Measurements from ENCODE around the gene NRXN2.

Gene NRXN2

GRCh38 chr11:64614917-64615316 is 108.1 kb downstream of the NRXN2 start:
- no peak for DNase-seq
- no peaks in the 10 kb centered on the region for H3K36me3 ChIP-seq (replicated peaks; ENCODE audit: insufficient read depth, low read length)
- no peak overlapping the region for H3K4me2 ChIP-seq (ENCODE audit: low read depth, low read length)
- H3K79me2 ChIP-seq (ENCODE audit: low read length): no peaks in the 10 kb centered on the region
- H4K20me1 ChIP-seq (ENCODE audit: insufficient read depth, low read length): no peaks in the 10 kb centered on the region
- H3K9ac ChIP-seq (ENCODE audit: low read length): no peak overlapping the region
- no peak for TF ChIP-seq CTCF (IDR thresholded peaks at IDR 0.05; ENCODE audit: low read length)
- no peak for TF ChIP-seq EZH2 (optimal IDR thresholded peaks at IDR 0.05; ENCODE audit: low read depth, low read length)
- TF ChIP-seq EZH2phosphoT487 (IDR thresholded peaks at IDR 0.05; ENCODE audit: low read length): no peak
- H3K9me3 ChIP-seq (replicated peaks; ENCODE audit: insufficient read depth, low read length): no peaks in the 10 kb centered on the region
- peaks cover 32% of the 10 kb centered on the region for H3K27me3 ChIP-seq (replicated peaks; ENCODE audit: insufficient read depth, low read length)
- no peaks in the 10 kb centered on the region for H3K9me2 ChIP-seq (replicated peaks; ENCODE audit: insufficient read depth, low read length)
- H3K4me3 ChIP-seq (ENCODE audit: low read length): no peak overlapping the region
- H3F3A ChIP-seq (ENCODE audit: insufficient read depth, low read length): no peaks in the 10 kb centered on the region
- H3K4me1 ChIP-seq (ENCODE audit: low read length): no peaks in the 10 kb centered on the region
- H2AFZ ChIP-seq (ENCODE audit: low read length): no peak overlapping the region
- no peak overlapping the region for H3K27ac ChIP-seq (ENCODE audit: low read length)

GRCh38 chr11:64613648-64614047 is 109.3 kb downstream of the NRXN2 start:
- no peak overlapping the region for H3K4me2 ChIP-seq (ENCODE audit: low read depth, low read length)
- H3K9me2 ChIP-seq (replicated peaks; ENCODE audit: insufficient read depth, low read length): no peaks in the 10 kb centered on the region
- H4K20me1 ChIP-seq (ENCODE audit: insufficient read depth, low read length): no peaks in the 10 kb centered on the region
- H3F3A ChIP-seq (ENCODE audit: insufficient read depth, low read length): no peaks in the 10 kb centered on the region
- H3K9ac ChIP-seq (ENCODE audit: low read length): no peak overlapping the region
- DNase-seq: no peak
- H3K36me3 ChIP-seq (replicated peaks; ENCODE audit: insufficient read depth, low read length): no peaks in the 10 kb centered on the region
- H3K9me3 ChIP-seq (replicated peaks; ENCODE audit: insufficient read depth, low read length): no peaks in the 10 kb centered on the region
- no peak overlapping the region for H2AFZ ChIP-seq (ENCODE audit: low read length)
- H3K4me3 ChIP-seq (ENCODE audit: low read length): no peak overlapping the region
- H3K27me3 ChIP-seq (replicated peaks; ENCODE audit: insufficient read depth, low read length): peaks cover 44% of the 10 kb centered on the region
- H3K27ac ChIP-seq (ENCODE audit: low read length): no peak overlapping the region
- TF ChIP-seq EZH2phosphoT487 (IDR thresholded peaks at IDR 0.05; ENCODE audit: low read length) (no peak), EZH2 (optimal IDR thresholded peaks at IDR 0.05; ENCODE audit: low read depth, low read length) (no peak), CTCF (IDR thresholded peaks at IDR 0.05; ENCODE audit: low read length) (no peak)
- no peaks in the 10 kb centered on the region for H3K79me2 ChIP-seq (ENCODE audit: low read length)
- H3K4me1 ChIP-seq (ENCODE audit: low read length): no peaks in the 10 kb centered on the region

GRCh38 chr11:64611869-64612646 is 110.9 kb downstream of the NRXN2 start:
- Histone ChIP-seq H3K9me3 (replicated peaks; ENCODE audit: insufficient read depth, low read length) (no peaks in the 10 kb centered on the region), H3K4me1 (ENCODE audit: low read length) (no peaks in the 10 kb centered on the region), H3K36me3 (replicated peaks; ENCODE audit: insufficient read depth, low read length) (no peaks in the 10 kb centered on the region), H3K4me2 (ENCODE audit: low read depth, low read length) (no peak overlapping the region), H3K4me3 (ENCODE audit: low read length) (no peak overlapping the region), H3K9ac (ENCODE audit: low read length) (no peak overlapping the region), H3K27ac (ENCODE audit: low read length) (no peak overlapping the region), H3K27me3 (replicated peaks; ENCODE audit: insufficient read depth, low read length) (peaks cover 60% of the 10 kb centered on the region), H3F3A (ENCODE audit: insufficient read depth, low read length) (no peaks in the 10 kb centered on the region), H2AFZ (ENCODE audit: low read length) (no peak overlapping the region), H4K20me1 (ENCODE audit: insufficient read depth, low read length) (no peaks in the 10 kb centered on the region), H3K79me2 (ENCODE audit: low read length) (no peaks in the 10 kb centered on the region), H3K9me2 (replicated peaks; ENCODE audit: insufficient read depth, low read length) (no peaks in the 10 kb centered on the region)
- DNase-seq: no peak
- TF ChIP-seq EZH2 (optimal IDR thresholded peaks at IDR 0.05; ENCODE audit: low read depth, low read length) (no peak), CTCF (IDR thresholded peaks at IDR 0.05; ENCODE audit: low read length) (no peak), EZH2phosphoT487 (IDR thresholded peaks at IDR 0.05; ENCODE audit: low read length) (no peak)

Measured in MM.1S (cell line).